ENCODE results near the gene ECM2.

ECM2 gene

DNA sequence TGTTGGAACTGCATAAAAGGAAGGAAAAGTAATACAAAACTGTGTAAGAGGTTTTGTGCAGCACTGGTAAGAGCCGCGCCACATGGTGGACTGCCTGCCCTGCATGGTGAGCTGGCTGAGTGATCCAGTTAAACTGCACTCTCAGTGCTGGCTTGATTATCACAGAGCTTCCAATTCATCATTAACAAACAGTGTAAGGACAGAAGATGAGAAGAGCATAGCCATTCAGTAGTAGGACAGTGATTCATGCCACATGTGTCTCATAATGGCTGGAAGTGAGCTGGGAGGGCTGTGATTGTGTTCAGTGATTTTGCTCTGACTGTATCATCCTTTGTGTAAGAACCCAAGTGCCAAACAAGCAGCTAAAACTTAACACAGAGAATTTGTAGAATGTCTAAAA, 67.6 kb downstream of the ECM2 start:
- no peaks in the 10 kb centered on the region for H3K4me1 ChIP-seq (ENCODE audit: low read length)
- no peaks in the 10 kb centered on the region for H3K9me3 ChIP-seq (replicated peaks; ENCODE audit: insufficient read depth, low read length)
- H4K20me1 ChIP-seq (ENCODE audit: insufficient read depth, low read length), result no peaks in the 10 kb centered on the region
- no peak overlapping the region for H2AFZ ChIP-seq (ENCODE audit: low read length)
- DNase-seq, result no peak
- no peak overlapping the region for H3K4me3 ChIP-seq (ENCODE audit: low read length)
- H3K27me3 ChIP-seq (replicated peaks; ENCODE audit: insufficient read depth, low read length), result no peaks in the 10 kb centered on the region
- H3K36me3 ChIP-seq (replicated peaks; ENCODE audit: insufficient read depth, low read length), result no peaks in the 10 kb centered on the region
- no peaks in the 10 kb centered on the region for H3K9me2 ChIP-seq (replicated peaks; ENCODE audit: insufficient read depth, low read length)
- H3F3A ChIP-seq (ENCODE audit: insufficient read depth, low read length), result no peaks in the 10 kb centered on the region
- H3K9ac ChIP-seq (ENCODE audit: low read length), result no peak overlapping the region
- TF ChIP-seq EZH2 (optimal IDR thresholded peaks at IDR 0.05; ENCODE audit: low read depth, low read length), result no peak
- no peak for TF ChIP-seq EZH2phosphoT487 (IDR thresholded peaks at IDR 0.05; ENCODE audit: low read length)
- TF ChIP-seq, protein P1, sequence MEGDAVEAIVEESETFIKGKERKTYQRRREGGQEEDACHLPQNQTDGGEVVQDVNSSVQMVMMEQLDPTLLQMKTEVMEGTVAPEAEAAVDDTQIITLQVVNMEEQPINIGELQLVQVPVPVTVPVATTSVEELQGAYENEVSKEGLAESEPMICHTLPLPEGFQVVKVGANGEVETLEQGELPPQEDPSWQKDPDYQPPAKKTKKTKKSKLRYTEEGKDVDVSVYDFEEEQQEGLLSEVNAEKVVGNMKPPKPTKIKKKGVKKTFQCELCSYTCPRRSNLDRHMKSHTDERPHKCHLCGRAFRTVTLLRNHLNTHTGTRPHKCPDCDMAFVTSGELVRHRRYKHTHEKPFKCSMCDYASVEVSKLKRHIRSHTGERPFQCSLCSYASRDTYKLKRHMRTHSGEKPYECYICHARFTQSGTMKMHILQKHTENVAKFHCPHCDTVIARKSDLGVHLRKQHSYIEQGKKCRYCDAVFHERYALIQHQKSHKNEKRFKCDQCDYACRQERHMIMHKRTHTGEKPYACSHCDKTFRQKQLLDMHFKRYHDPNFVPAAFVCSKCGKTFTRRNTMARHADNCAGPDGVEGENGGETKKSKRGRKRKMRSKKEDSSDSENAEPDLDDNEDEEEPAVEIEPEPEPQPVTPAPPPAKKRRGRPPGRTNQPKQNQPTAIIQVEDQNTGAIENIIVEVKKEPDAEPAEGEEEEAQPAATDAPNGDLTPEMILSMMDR (IDR thresholded peaks at IDR 0.05; ENCODE audit: low read length), result no peak
- H3K4me2 ChIP-seq (ENCODE audit: low read depth, low read length), result no peak overlapping the region
- no peaks in the 10 kb centered on the region for H3K79me2 ChIP-seq (ENCODE audit: low read length)
- no peak overlapping the region for H3K27ac ChIP-seq (ENCODE audit: low read length)

DNA sequence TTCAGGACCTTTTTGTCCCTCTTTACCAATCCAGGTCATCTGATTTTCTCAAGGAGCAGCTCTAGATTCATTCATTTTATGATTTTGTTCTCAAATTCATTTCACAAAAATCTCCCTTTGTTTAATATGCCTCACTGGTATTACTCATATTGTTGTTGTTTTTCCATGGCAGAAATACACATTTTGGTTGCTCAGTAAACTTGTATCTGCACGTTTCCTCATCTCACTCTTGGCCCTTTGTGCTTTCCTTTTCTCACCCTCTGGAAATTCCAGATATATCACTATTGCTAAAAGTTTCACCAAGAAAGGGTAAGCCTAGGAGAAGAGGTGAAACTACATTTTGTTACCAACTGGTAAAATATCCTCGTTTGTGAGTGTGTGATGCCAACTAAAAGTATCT, 68.3 kb downstream of the ECM2 start:
- H3K79me2 ChIP-seq (ENCODE audit: low read length), result no peaks in the 10 kb centered on the region
- no peaks in the 10 kb centered on the region for H3K4me1 ChIP-seq (ENCODE audit: low read length)
- no peaks in the 10 kb centered on the region for H3K9me3 ChIP-seq (replicated peaks; ENCODE audit: insufficient read depth, low read length)
- H3K9me2 ChIP-seq (replicated peaks; ENCODE audit: insufficient read depth, low read length), result no peaks in the 10 kb centered on the region
- H4K20me1 ChIP-seq (ENCODE audit: insufficient read depth, low read length), result no peaks in the 10 kb centered on the region
- no peak overlapping the region for H3K4me3 ChIP-seq (ENCODE audit: low read length)
- H3F3A ChIP-seq (ENCODE audit: insufficient read depth, low read length), result no peaks in the 10 kb centered on the region
- no peaks in the 10 kb centered on the region for H3K27me3 ChIP-seq (replicated peaks; ENCODE audit: insufficient read depth, low read length)
- H3K27ac ChIP-seq (ENCODE audit: low read length), result no peak overlapping the region
- H2AFZ ChIP-seq (ENCODE audit: low read length), result no peak overlapping the region
- H3K4me2 ChIP-seq (ENCODE audit: low read depth, low read length), result no peak overlapping the region
- no peak overlapping the region for H3K9ac ChIP-seq (ENCODE audit: low read length)
- TF ChIP-seq, protein P1 (IDR thresholded peaks at IDR 0.05; ENCODE audit: low read length), result no peak
- TF ChIP-seq EZH2phosphoT487 (IDR thresholded peaks at IDR 0.05; ENCODE audit: low read length) (no peak), EZH2 (optimal IDR thresholded peaks at IDR 0.05; ENCODE audit: low read depth, low read length) (no peak)
- DNase-seq, result no peak
- no peaks in the 10 kb centered on the region for H3K36me3 ChIP-seq (replicated peaks; ENCODE audit: insufficient read depth, low read length)

DNA sequence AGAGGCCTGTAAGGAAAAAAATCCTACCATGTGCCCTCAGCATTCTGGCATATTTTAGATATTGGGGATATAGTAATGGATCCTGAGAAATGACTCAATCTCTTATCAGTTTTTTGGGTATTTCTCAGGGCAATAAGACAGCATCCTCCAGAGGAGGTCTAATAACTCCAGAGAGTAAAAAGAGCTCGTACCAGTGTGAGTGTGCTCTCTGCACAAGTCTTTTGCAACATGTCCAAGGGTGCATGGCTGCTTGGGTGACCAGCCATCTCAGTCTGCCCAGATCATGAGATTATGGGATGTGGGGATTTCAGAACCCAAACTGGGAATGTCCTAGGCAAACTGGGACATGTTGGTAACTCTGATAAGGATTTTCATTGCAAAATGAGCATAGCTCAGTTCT, 68.7 kb downstream of the ECM2 start:
- H3K27ac ChIP-seq (ENCODE audit: low read length), result no peak overlapping the region
- H3K9ac ChIP-seq (ENCODE audit: low read length), result no peak overlapping the region
- no peaks in the 10 kb centered on the region for H3K4me1 ChIP-seq (ENCODE audit: low read length)
- no peaks in the 10 kb centered on the region for H3K27me3 ChIP-seq (replicated peaks; ENCODE audit: insufficient read depth, low read length)
- no peaks in the 10 kb centered on the region for H4K20me1 ChIP-seq (ENCODE audit: insufficient read depth, low read length)
- H3K9me2 ChIP-seq (replicated peaks; ENCODE audit: insufficient read depth, low read length), result no peaks in the 10 kb centered on the region
- H3K4me2 ChIP-seq (ENCODE audit: low read depth, low read length), result no peak overlapping the region
- no peak for DNase-seq
- no peak overlapping the region for H3K4me3 ChIP-seq (ENCODE audit: low read length)
- H2AFZ ChIP-seq (ENCODE audit: low read length), result no peak overlapping the region
- TF ChIP-seq, protein P1 (IDR thresholded peaks at IDR 0.05; ENCODE audit: low read length), result no peak
- H3K9me3 ChIP-seq (replicated peaks; ENCODE audit: insufficient read depth, low read length), result no peaks in the 10 kb centered on the region
- H3F3A ChIP-seq (ENCODE audit: insufficient read depth, low read length), result no peaks in the 10 kb centered on the region
- H3K79me2 ChIP-seq (ENCODE audit: low read length), result no peaks in the 10 kb centered on the region
- no peaks in the 10 kb centered on the region for H3K36me3 ChIP-seq (replicated peaks; ENCODE audit: insufficient read depth, low read length)

DNA sequence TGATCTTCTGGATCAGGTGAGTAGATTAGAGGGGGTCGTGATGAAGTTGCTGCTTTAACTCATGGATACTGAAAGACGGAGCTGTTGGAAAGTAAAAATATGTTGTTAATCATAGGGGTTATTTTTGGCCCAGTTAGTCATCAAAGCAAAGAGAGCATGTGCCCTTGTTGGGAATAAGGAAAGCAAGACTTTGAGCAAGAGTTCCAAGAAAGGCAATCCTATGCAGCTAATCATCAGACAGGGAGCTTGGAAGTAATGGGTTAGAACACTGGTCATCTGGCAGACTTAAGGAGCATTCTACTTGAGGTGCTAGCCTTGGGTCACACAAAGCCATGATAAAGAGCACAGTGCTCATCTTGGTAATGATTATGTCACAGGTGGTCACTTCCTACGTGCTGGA, 71.8 kb downstream of the ECM2 start:
- no peak for DNase-seq
- H3K4me3 ChIP-seq (ENCODE audit: low read length), result no peak overlapping the region
- no peaks in the 10 kb centered on the region for H3K9me3 ChIP-seq (replicated peaks; ENCODE audit: insufficient read depth, low read length)
- H2AFZ ChIP-seq (ENCODE audit: low read length), result no peak overlapping the region
- H3K27ac ChIP-seq (ENCODE audit: low read length), result no peak overlapping the region
- no peaks in the 10 kb centered on the region for H3K36me3 ChIP-seq (replicated peaks; ENCODE audit: insufficient read depth, low read length)
- H3F3A ChIP-seq (ENCODE audit: insufficient read depth, low read length), result no peaks in the 10 kb centered on the region
- H3K79me2 ChIP-seq (ENCODE audit: low read length), result no peaks in the 10 kb centered on the region
- H3K4me2 ChIP-seq (ENCODE audit: low read depth, low read length), result no peak overlapping the region
- no peak overlapping the region for H3K9ac ChIP-seq (ENCODE audit: low read length)
- TF ChIP-seq, protein P1 (IDR thresholded peaks at IDR 0.05; ENCODE audit: low read length), result no peak
- TF ChIP-seq EZH2 (optimal IDR thresholded peaks at IDR 0.05; ENCODE audit: low read depth, low read length), result no peak
- H3K9me2 ChIP-seq (replicated peaks; ENCODE audit: insufficient read depth, low read length), result no peaks in the 10 kb centered on the region
- H3K4me1 ChIP-seq (ENCODE audit: low read length), result no peaks in the 10 kb centered on the region
- H4K20me1 ChIP-seq (ENCODE audit: insufficient read depth, low read length), result no peaks in the 10 kb centered on the region
- H3K27me3 ChIP-seq (replicated peaks; ENCODE audit: insufficient read depth, low read length), result no peaks in the 10 kb centered on the region

Data from MM.1S (cell line).